Stimulated activated CD4-positive, alpha-beta T cell treated with anti-CD3 and anti-CD28 coated beads, Interleukin-2, amount 100 ng/mL, for 24 hours (primary cell): ENCODE data around the gene KIF20B.
"Not testable (repeated sequence)": the region's sequence is repeated elsewhere in the genome, so short reads cannot be mapped to it uniquely, and the experiment has no call there.

Source experiments
- DNase-seq, 2 donors: peaks; one replicate each; pipeline ENCODE4 v3.0.0-alpha.2; 2020

Gene KIF20B

DNA sequence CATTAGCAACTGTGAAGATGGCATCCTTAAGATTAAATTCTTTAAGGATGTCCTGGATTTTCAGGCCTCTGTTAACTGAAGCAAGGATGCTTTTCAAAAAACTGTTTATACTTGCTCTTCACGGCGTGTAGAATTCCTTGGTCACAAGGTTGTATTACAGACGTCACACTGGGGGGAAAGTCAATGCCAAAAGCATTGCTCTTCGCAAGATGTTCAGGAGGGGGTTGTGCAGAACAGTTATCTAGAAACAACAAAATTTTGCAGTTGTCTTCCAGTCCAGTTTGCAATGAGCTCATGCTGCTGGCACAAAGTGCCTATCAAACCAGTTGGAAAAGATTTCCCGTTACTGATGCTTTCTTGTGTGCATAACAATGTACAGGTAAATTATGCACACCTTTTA, 8.2 kb upstream of the KIF20B start:
- no peak for DNase-seq

DNA sequence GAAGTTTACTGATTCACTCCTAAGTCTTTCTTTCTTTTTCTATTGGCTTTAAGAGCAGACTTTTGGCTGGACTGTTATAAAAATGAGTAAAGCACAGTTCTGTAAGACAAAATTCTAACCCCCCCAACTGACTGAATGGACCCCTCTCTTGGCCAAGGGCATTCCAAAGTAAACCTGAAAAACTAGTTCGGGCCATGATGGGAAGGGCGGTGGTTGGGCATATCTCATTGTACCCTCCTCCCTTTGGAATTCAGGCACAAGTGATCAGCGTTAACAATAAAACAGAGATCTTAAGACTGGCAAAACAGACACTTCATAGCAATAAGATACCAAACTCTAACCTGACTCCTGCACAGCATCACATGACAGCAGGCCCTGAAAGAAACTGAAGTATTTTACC, 6.1 kb upstream of the KIF20B start:
- DNase-seq, result no peak

DNA sequence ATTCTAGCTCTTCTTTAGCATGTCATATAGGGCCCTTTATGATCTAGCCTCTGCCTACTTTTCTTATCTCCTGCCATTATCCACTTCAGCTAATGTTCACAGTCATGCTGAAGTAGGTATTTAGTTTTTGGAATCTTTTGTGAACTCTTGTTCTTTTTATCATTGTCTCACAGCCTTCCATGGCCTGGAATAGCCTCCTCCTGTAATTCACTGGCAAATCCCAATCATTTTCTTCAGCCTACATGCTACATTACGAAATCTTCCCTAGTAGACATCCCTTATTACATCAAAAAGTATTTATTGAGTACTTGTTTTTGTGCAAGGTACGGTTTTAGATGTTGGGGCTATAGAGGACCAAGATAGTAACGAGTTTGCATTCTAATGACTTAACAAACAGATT, 3.4 kb upstream of the KIF20B start:
- no peak for DNase-seq

GRCh38 chr10:89699581-89700064, 1.8 kb upstream of the KIF20B start:
- no peak for DNase-seq

DNA sequence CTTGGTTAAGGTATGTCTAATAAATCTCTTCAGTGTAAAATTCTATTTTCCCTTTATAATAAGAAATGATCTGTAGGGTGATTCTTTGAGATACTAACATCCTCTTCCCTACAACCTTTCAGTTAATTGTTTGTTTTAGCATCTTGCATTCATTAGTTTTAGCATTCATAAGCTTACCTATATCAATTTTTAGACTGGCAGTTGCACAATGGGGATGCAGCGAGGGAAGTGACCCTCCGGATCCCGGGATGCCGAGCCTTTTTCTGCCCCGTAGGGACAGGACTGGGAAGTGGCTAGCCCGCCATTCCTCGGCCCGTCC, 508 bp upstream of the KIF20B start:
- no peak for DNase-seq

GRCh38 chr10:89702121-89702480, 711 bp downstream of the KIF20B start:
- DNase-seq, result peak; percentile 14 to 19

- no peak for DNase-seq
Measured at GRCh38 chr10:89705466-89705865, 4.1 kb downstream of the KIF20B start.

DNA sequence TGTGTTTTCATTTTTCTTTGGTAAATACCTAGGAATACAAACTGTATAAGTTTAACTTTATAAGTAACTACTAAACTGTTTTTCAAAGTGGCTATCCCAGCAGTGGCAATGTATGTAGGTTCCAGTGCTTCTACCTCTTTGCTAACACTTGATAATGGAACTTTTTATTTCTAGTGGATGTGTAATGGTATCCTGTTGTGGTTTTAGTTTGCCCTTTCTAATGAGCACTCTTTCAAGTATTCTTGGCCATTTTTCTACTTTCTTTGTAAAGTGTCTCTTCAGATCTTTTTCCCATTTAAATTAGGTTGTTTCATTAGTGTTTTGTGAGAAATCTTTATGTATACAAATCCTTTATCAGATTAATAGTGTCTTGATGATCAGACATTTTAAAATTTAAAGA, 4.6 kb downstream of the KIF20B start:
- DNase-seq, result no peak

GRCh38 chr10:89707372-89707771, 6.0 kb downstream of the KIF20B start:
- DNase-seq, result no peak

GRCh38 chr10:89710753-89711152, 9.4 kb downstream of the KIF20B start:
- DNase-seq, result no peak

GRCh38 chr10:89734616-89735015, 33.2 kb downstream of the KIF20B start:
- no peak for DNase-seq

GRCh38 chr10:89738551-89739209, 37.3 kb downstream of the KIF20B start:
- no peak for DNase-seq

DNA sequence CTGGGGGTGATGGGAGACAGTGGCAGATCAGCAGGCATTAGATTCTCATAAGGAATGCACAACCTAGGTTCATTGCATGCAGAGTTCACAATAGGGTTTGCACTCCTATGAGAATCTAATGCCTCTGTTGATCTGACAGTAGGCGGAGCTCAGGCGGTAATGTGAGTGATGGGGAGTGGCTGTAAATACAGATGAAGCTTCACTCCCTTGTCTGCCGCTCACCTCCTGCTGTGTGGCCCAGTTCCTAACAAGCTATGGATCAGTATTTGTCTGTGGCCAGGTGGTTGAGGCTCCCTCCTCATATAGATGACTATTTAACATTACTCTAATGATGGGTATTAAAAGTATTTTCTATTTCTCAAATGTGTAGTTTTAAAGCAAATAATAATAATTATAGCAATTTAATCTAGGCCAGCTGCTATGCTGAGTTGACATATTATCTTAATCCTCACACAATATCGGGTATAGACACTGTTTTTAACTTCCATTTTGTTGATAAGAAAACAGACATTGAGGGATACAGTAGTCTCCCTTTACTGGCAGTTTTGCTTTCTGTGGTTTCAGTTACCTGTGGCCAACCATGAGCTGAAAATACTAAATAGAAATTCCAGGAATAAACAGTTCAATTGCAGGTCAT, 39.9 kb downstream of the KIF20B start:
- DNase-seq, result no peak

GRCh38 chr10:89744026-89744425, 42.6 kb downstream of the KIF20B start:
- DNase-seq, result no peak

- DNase-seq, result no peak
Measured at GRCh38 chr10:89745903-89746302, 44.5 kb downstream of the KIF20B start.

DNA sequence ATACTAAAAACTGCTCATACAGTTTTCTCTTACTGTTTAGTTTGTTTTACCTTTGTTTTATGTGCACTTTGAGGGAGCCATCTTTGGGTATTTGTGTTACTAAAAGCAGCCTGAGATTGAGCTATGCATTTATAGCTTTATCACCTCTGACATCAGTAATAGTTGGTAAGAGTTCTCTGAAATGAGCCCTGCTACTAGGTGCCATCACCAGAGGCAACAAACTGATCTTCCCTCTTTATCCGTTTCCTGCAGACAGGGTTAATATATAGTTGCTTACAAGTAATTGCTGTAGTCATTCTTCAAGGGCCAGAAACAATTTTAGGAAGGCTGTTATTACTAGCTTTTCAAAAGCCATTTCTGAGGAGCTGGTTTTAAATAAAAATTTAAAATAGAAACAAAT, 49.1 kb downstream of the KIF20B start:
- DNase-seq, result no peak

DNA sequence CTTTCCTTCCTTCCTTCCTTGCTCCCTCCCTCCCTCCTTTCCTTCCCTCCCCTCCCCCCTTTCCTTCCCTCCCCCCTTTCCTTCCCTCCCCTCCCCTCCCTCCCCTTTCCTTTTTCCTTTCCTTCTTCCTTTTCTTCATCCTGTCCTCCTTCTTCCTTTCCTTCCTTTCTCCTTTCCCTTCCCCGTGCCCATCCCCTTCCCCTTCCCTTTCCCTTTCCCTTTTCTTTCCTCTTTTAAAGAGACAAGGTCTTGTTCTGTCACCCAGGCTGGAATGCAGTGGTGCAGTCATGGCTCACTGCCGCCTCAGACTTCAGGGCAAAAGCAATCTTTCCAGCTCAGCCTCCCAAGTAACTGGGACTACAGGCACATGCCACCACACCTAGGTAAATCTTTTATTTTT, 54.0 kb downstream of the KIF20B start:
- DNase-seq, result no peak

DNA sequence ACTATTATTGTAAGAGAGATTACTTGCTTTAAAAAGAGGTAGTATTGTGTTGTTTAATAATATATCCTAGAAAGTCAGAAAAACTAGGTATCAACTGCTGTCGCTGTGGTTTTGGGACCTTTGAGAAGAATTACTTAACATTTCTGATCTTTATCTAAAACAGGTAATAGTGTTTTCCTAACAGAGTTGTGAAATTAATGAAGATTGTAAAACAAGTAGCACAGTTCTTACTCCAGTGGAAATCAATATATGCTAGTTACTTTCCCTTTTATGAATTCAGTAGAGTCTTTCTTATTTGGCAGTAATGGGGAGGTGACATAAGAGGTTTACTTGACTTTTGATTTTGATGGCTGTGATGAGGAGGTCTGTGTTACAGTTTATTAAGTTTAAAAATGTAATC, 58.1 kb downstream of the KIF20B start:
- DNase-seq, result no peak

GRCh38 chr10:89763671-89764070, 62.3 kb downstream of the KIF20B start:
- DNase-seq, result not testable (repeated sequence)

- DNase-seq, result no peak
Measured at GRCh38 chr10:89771684-89772083, 70.3 kb downstream of the KIF20B start.

GRCh38 chr10:89773081-89773480, 71.7 kb downstream of the KIF20B start:
- no peak for DNase-seq

DNA sequence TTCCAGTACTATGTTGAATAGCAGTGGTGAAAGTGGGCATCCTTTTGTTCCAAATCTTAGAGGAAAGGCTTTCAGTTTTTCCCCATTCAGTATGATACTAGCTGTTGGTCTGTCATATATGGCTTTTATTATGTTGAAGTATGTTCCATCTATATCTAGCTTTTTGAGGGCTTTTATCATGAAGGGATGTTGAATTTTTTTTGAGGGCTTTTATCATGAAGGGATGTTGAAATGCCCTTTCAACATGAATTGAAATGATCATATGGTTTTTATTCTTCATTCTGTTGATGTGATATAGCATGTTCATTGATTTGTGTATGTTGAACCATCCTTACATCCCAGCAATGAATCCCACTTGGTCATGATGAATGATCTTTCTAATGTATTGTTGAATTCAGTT, 75.3 kb downstream of the KIF20B start:
- no peak for DNase-seq

DNA sequence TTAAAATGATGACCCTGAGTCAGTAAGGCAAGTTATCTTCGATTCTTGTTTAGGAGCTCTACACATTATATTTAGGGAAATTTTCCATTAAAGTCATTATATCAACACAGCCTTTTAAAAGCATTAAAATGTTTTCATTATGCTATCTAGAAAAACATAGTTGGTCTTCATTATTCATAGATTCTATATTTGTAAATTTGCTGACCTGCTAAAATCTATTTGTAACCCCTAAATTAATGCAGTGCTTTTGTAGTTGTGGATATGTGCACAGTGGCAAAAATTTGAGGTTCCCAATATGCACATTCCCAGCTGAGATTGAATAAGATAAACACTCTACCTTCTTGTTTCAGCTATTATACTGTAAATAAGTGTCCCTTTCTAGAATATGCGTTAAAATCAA, 81.1 kb downstream of the KIF20B start:
- no peak for DNase-seq

DNA sequence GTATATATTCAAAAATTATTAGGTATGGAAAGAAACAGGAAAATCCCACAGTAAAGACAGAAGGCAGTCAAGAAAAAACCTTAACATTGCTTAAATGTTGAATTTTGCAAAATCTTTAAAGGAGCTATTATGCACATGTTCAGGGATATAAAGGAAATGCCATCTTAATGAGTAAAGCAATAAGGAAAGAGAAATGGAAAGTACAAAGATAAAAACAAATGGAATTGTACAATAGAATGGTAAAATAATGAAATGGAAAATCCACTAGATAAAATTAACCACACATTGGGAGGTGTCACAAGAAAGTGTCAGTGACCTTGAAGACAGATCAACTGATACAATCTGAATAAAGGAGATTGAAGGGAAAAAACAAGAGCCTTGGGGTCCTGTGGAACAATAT, 82.0 kb downstream of the KIF20B start:
- no peak for DNase-seq

- no peak for DNase-seq
Measured at GRCh38 chr10:89785095-89785494, 83.7 kb downstream of the KIF20B start.
